ENCODE results near the gene MKS1.

The MKS1 gene

GRCh38 chr17:58250344-58251011 is 31.4 kb upstream of the MKS1 start:
- Histone ChIP-seq H3K27me3 (ENCODE audit: insufficient read depth, low read length, poor library complexity) (peaks cover 20% of the 10 kb centered on the region), H3K79me2 (ENCODE audit: control insufficient read depth, insufficient read depth, low read length) (no peaks in the 10 kb centered on the region), H3K4ac (ENCODE audit: low read depth, low read length) (no peak overlapping the region), H3K27ac (ENCODE audit: low read depth, low read length) (no peak overlapping the region), H2BK5ac (ENCODE audit: low read length) (no peak overlapping the region), H2AK5ac (ENCODE audit: low read length) (no peak overlapping the region), H3K56ac (ENCODE audit: low read length) (no peak overlapping the region), H3K4me2 (ENCODE audit: low read length) (no peak overlapping the region), H3K9ac (ENCODE audit: low read length) (no peak overlapping the region), H2BK120ac (ENCODE audit: low read depth, low read length) (no peak overlapping the region), H3K4me1 (ENCODE audit: control insufficient read depth, low read depth, low read length) (no peaks in the 10 kb centered on the region), H3K23ac (ENCODE audit: low read length) (no peak overlapping the region), H4K8ac (ENCODE audit: low read depth, low read length) (no peak overlapping the region), H2BK15ac (replicated peaks; ENCODE audit: low read depth) (no peak overlapping the region), H3K18ac (ENCODE audit: low read length) (no peak overlapping the region), H3K79me1 (ENCODE audit: low read length) (no peaks in the 10 kb centered on the region), H3K36me3 (ENCODE audit: control insufficient read depth, insufficient read depth, low read length) (no peaks in the 10 kb centered on the region), H3K4me3 (ENCODE audit: low read length) (no peak overlapping the region), H4K5ac (ENCODE audit: low read length) (no peak overlapping the region)
- no CpG with 5 or more reads among the region's 12 CpGs for WGBS (ENCODE audit: extremely low coverage, insufficient coverage, low lambda C conversion rate)
- no peak for DNase-seq

- peak overlapping the region; percentile 87 for H3K56ac ChIP-seq (ENCODE audit: low read length)
- H3K4me3 ChIP-seq (ENCODE audit: low read length) = no peak overlapping the region
- no peaks in the 10 kb centered on the region for H3K79me1 ChIP-seq (ENCODE audit: low read length)
- no CpG with 5 or more reads among the region's 57 CpGs for WGBS (ENCODE audit: extremely low coverage, insufficient coverage, low lambda C conversion rate)
- no peak overlapping the region for H3K18ac ChIP-seq (ENCODE audit: low read length)
- H4K5ac ChIP-seq (ENCODE audit: low read length) = no peak overlapping the region
- H3K27me3 ChIP-seq (ENCODE audit: insufficient read depth, low read length, poor library complexity) = peaks cover 20% of the 10 kb centered on the region
- no peak overlapping the region for H3K4ac ChIP-seq (ENCODE audit: low read depth, low read length)
- no peaks in the 10 kb centered on the region for H3K4me1 ChIP-seq (ENCODE audit: control insufficient read depth, low read depth, low read length)
- no peak overlapping the region for H4K8ac ChIP-seq (ENCODE audit: low read depth, low read length)
- no peak overlapping the region for H2BK5ac ChIP-seq (ENCODE audit: low read length)
- peak overlapping the region; percentile 93 for H3K4me2 ChIP-seq (ENCODE audit: low read length)
- H3K9ac ChIP-seq (ENCODE audit: low read length) = peak overlapping the region; percentile 68
- H3K23ac ChIP-seq (ENCODE audit: low read length) = peak overlapping the region; percentile 45
- no peaks in the 10 kb centered on the region for H3K36me3 ChIP-seq (ENCODE audit: control insufficient read depth, insufficient read depth, low read length)
- no peak overlapping the region for H3K27ac ChIP-seq (ENCODE audit: low read depth, low read length)
- no peak overlapping the region for H2AK5ac ChIP-seq (ENCODE audit: low read length)
- H2BK120ac ChIP-seq (ENCODE audit: low read depth, low read length) = no peak overlapping the region
- no peak overlapping the region for H2BK15ac ChIP-seq (replicated peaks; ENCODE audit: low read depth)
- DNase-seq = peak; percentile 71
- no peaks in the 10 kb centered on the region for H3K79me2 ChIP-seq (ENCODE audit: control insufficient read depth, insufficient read depth, low read length)
Measured at GRCh38 chr17:58249270-58250133, 30.4 kb upstream of the MKS1 start.

DNA sequence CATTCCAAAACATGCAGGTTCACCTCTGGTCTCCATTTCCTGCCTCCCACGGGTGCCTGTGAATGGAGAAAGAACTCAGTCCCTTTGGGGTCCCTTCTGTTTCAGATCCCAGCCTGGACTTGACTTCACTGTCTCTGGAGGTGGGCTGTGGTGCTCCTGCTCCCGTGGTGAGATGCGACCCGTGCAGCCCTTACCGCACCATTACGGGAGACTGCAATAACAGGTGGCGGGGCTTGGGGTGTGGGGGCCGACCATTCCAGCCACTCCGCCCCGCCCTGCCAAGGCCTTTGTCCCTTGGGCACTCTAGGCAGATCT is 29.9 kb upstream of the MKS1 start:
- H2AK5ac ChIP-seq (ENCODE audit: low read length) = no peak overlapping the region
- no peak overlapping the region for H3K9ac ChIP-seq (ENCODE audit: low read length)
- H3K27ac ChIP-seq (ENCODE audit: low read depth, low read length) = no peak overlapping the region
- no CpG with 5 or more reads among the region's 10 CpGs for WGBS (ENCODE audit: extremely low coverage, insufficient coverage, low lambda C conversion rate)
- H3K4ac ChIP-seq (ENCODE audit: low read depth, low read length) = no peak overlapping the region
- no peak overlapping the region for H4K8ac ChIP-seq (ENCODE audit: low read depth, low read length)
- H3K36me3 ChIP-seq (ENCODE audit: control insufficient read depth, insufficient read depth, low read length) = no peaks in the 10 kb centered on the region
- no peak for DNase-seq
- no peak overlapping the region for H2BK120ac ChIP-seq (ENCODE audit: low read depth, low read length)
- no peaks in the 10 kb centered on the region for H3K79me2 ChIP-seq (ENCODE audit: control insufficient read depth, insufficient read depth, low read length)
- H2BK5ac ChIP-seq (ENCODE audit: low read length) = no peak overlapping the region
- H3K4me3 ChIP-seq (ENCODE audit: low read length) = no peak overlapping the region
- no peak overlapping the region for H4K5ac ChIP-seq (ENCODE audit: low read length)
- H3K4me1 ChIP-seq (ENCODE audit: control insufficient read depth, low read depth, low read length) = no peaks in the 10 kb centered on the region
- H2BK15ac ChIP-seq (replicated peaks; ENCODE audit: low read depth) = no peak overlapping the region
- peak overlapping the region; percentile 87 for H3K56ac ChIP-seq (ENCODE audit: low read length)
- peaks cover 20% of the 10 kb centered on the region for H3K27me3 ChIP-seq (ENCODE audit: insufficient read depth, low read length, poor library complexity)
- no peak overlapping the region for H3K18ac ChIP-seq (ENCODE audit: low read length)
- peak overlapping the region; percentile 93 for H3K4me2 ChIP-seq (ENCODE audit: low read length)
- H3K79me1 ChIP-seq (ENCODE audit: low read length) = no peaks in the 10 kb centered on the region
- H3K23ac ChIP-seq (ENCODE audit: low read length) = peak overlapping the region; percentile 45

GRCh38 chr17:58247511-58248363 is 28.7 kb upstream of the MKS1 start:
- Histone ChIP-seq H3K4me1 (ENCODE audit: control insufficient read depth, low read depth, low read length) (no peaks in the 10 kb centered on the region), H3K27ac (ENCODE audit: low read depth, low read length) (no peak overlapping the region), H3K4ac (ENCODE audit: low read depth, low read length) (no peak overlapping the region), H2BK5ac (ENCODE audit: low read length) (no peak overlapping the region), H3K9ac (ENCODE audit: low read length) (no peak overlapping the region), H3K27me3 (ENCODE audit: insufficient read depth, low read length, poor library complexity) (peaks cover 20% of the 10 kb centered on the region), H4K5ac (ENCODE audit: low read length) (no peak overlapping the region), H3K79me1 (ENCODE audit: low read length) (no peaks in the 10 kb centered on the region), H3K56ac (ENCODE audit: low read length) (no peak overlapping the region), H3K18ac (ENCODE audit: low read length) (no peak overlapping the region), H3K4me2 (ENCODE audit: low read length) (no peak overlapping the region), H3K23ac (ENCODE audit: low read length) (no peak overlapping the region), H2BK15ac (replicated peaks; ENCODE audit: low read depth) (no peak overlapping the region), H2BK120ac (ENCODE audit: low read depth, low read length) (no peak overlapping the region), H3K4me3 (ENCODE audit: low read length) (no peak overlapping the region), H3K36me3 (ENCODE audit: control insufficient read depth, insufficient read depth, low read length) (no peaks in the 10 kb centered on the region), H4K8ac (ENCODE audit: low read depth, low read length) (no peak overlapping the region), H3K79me2 (ENCODE audit: control insufficient read depth, insufficient read depth, low read length) (no peaks in the 10 kb centered on the region), H2AK5ac (ENCODE audit: low read length) (no peak overlapping the region)
- no CpG with 5 or more reads among the region's 10 CpGs for WGBS (ENCODE audit: extremely low coverage, insufficient coverage, low lambda C conversion rate)
- DNase-seq = no peak

- Histone ChIP-seq H3K79me2 (ENCODE audit: control insufficient read depth, insufficient read depth, low read length) (no peaks in the 10 kb centered on the region), H4K5ac (ENCODE audit: low read length) (no peak overlapping the region), H3K4ac (ENCODE audit: low read depth, low read length) (no peak overlapping the region), H3K23ac (ENCODE audit: low read length) (no peak overlapping the region), H3K27ac (ENCODE audit: low read depth, low read length) (no peak overlapping the region), H2BK15ac (replicated peaks; ENCODE audit: low read depth) (no peak overlapping the region), H3K4me3 (ENCODE audit: low read length) (no peak overlapping the region), H2BK120ac (ENCODE audit: low read depth, low read length) (no peak overlapping the region), H3K9ac (ENCODE audit: low read length) (no peak overlapping the region), H2AK5ac (ENCODE audit: low read length) (no peak overlapping the region), H3K27me3 (ENCODE audit: insufficient read depth, low read length, poor library complexity) (peaks cover 20% of the 10 kb centered on the region), H3K18ac (ENCODE audit: low read length) (no peak overlapping the region), H2BK5ac (ENCODE audit: low read length) (no peak overlapping the region), H4K8ac (ENCODE audit: low read depth, low read length) (no peak overlapping the region), H3K56ac (ENCODE audit: low read length) (no peak overlapping the region), H3K4me1 (ENCODE audit: control insufficient read depth, low read depth, low read length) (no peaks in the 10 kb centered on the region), H3K79me1 (ENCODE audit: low read length) (no peaks in the 10 kb centered on the region), H3K4me2 (ENCODE audit: low read length) (no peak overlapping the region), H3K36me3 (ENCODE audit: control insufficient read depth, insufficient read depth, low read length) (no peaks in the 10 kb centered on the region)
- no CpG with 5 or more reads among the region's 1 CpG for WGBS (ENCODE audit: extremely low coverage, insufficient coverage, low lambda C conversion rate)
- no peak for DNase-seq
Measured at GRCh38 chr17:58246781-58247180, 27.7 kb upstream of the MKS1 start.
